Endothelial cell of umbilical vein (primary cell): ENCODE data around the gene MDGA2.

Source experiments
- CTCF ChIP-seq, 2 donors: IDR thresholded peaks; 1 replicate in 1 of 2; 2 replicates in 1 of 2; pipeline ENCODE4 v1.5.1; 2011; ENCODE audit warnings: low read length in 2 of 2, mild to moderate bottlenecking in 2 of 2, moderate library complexity in 2 of 2, control low read depth in 1 of 2, inconsistent platforms in 1 of 2, low read depth in 1 of 2; ENCODE audit not compliant: insufficient read depth in 1 of 2; ENCODE audit errors: extremely low read depth in 1 of 2
- MAX ChIP-seq: IDR thresholded peaks from 2 replicates; pipeline ENCODE4 v1.6.1; 2011; ENCODE audit not compliant: insufficient read depth, insufficient read length
- POLR2AphosphoS5 ChIP-seq: IDR thresholded peaks from 2 replicates; pipeline ENCODE4 v1.6.1; 2012; ENCODE audit warnings: low read depth, mild to moderate bottlenecking, control low read depth, low read length, moderate library complexity; ENCODE audit not compliant: insufficient read depth

GRCh38 chr14:47269756-47270492 is 405.5 kb downstream of the MDGA2 start:
- TF ChIP-seq CTCF (IDR thresholded peaks at IDR 0.05; ENCODE audit: extremely low read depth in 1 of 2, insufficient read depth in 1 of 2, low read depth in 1 of 2, low read length in 2 of 2): no peak
- no peak for TF ChIP-seq MAX
- no peak for TF ChIP-seq POLR2AphosphoS5
